K562 (cell line): ENCODE data around the gene SPATA2L. TPM values are rescaled to one million over a fixed set of nuclear protein-coding genes. Genes with fewer than 3 reads are reported as not detected.

Experiments used
- ATF7 ChIP-seq: fragments of 450-650 bp; IDR thresholded peaks from 2 replicates; pipeline ENCODE4 v1.7.1; 2014; ENCODE audit warnings: mild to moderate bottlenecking, moderate library complexity
- BACH1 ChIP-seq: fragments of 200-800 bp; sonication (Bioruptor generic); IDR thresholded peaks from 2 replicates; pipeline ENCODE4 v1.6.1; 2016; ENCODE audit warnings: missing genetic modification characterization, missing compliant biosample characterization
- CCAR2 ChIP-seq: fragments of 200-400 bp; formaldehyde crosslinking; IDR thresholded peaks from 2 replicates; pipeline ENCODE4 v1.6.1; 2017; ENCODE audit warnings: mild to moderate bottlenecking, low read depth, low read length
- CHAMP1 ChIP-seq: fragments of 450-650 bp; IDR thresholded peaks from 2 replicates; pipeline ENCODE4 v1.6.1; 2016; ENCODE audit warnings: mild to moderate bottlenecking
- FIP1L1 ChIP-seq: fragments of 200-400 bp; formaldehyde crosslinking; IDR thresholded peaks from 2 replicates; pipeline ENCODE4 v1.6.1; 2018; ENCODE audit warnings: mild to moderate bottlenecking, low read depth, low read length; ENCODE audit not compliant: poor library complexity, severe bottlenecking
- FOXA3 ChIP-seq, 2 experiments: fragments of 450-650 bp in 1 of 2; sonication (generic) in 1 of 2; formaldehyde crosslinking; IDR thresholded peaks in 1 of 2; conservative IDR thresholded peaks in 1 of 2; 2 replicates each; pipeline versions ENCODE4 v1.4.0 to v1.8.0; 2020 to 2022; ENCODE audit warnings: mild to moderate bottlenecking in 2 of 2, missing genetic modification reagents in 1 of 2
- MYC ChIP-seq, 2 experiments: fragments of 250-450 bp in 1 of 2; sonication (Bioruptor Pico) in 1 of 2; IDR thresholded peaks; 2 replicates each; pipeline versions ENCODE4 v1.5.1 to v1.6.1; 2012 to 2021; ENCODE audit warnings: low read depth in 2 of 2, borderline replicate concordance in 1 of 2, improper control_type of control experiment in 1 of 2, low read length in 1 of 2, mild to moderate bottlenecking in 1 of 2, moderate library complexity in 1 of 2
- NCOR1 ChIP-seq: fragments of 450-650 bp; IDR thresholded peaks from 2 replicates; pipeline ENCODE4 v1.6.1; 2016; ENCODE audit warnings: mild to moderate bottlenecking, moderate library complexity
- PHB ChIP-seq: fragments of 250-450 bp; sonication (Bioruptor Pico); IDR thresholded peaks from 2 replicates; pipeline ENCODE4 v1.5.0; 2021
- RAD21 ChIP-seq, 2 experiments: fragments of 250-450 bp in 1 of 2; fragments of 450-650 bp in 1 of 2; sonication (Bioruptor Pico) in 1 of 2; formaldehyde crosslinking in 1 of 2; IDR thresholded peaks in 1 of 2; conservative IDR thresholded peaks in 1 of 2; 2 replicates each; pipeline versions ENCODE4 v1.4.0 to v1.8.0; 2020 to 2022; ENCODE audit warnings: mild to moderate bottlenecking in 2 of 2, moderate library complexity in 1 of 2
- SMC3 ChIP-seq: conservative IDR thresholded peaks from 2 replicates; pipeline ENCODE4 v1.6.1; 2011; ENCODE audit warnings: low read depth, low read length, improper control_type of control experiment; ENCODE audit not compliant: insufficient read depth
- STAG1 ChIP-seq: sonication (generic); formaldehyde crosslinking; IDR thresholded peaks from 2 replicates; pipeline ENCODE4 v1.5.0; 2020; ENCODE audit warnings: missing genetic modification reagents, borderline replicate concordance
- ZBTB40 ChIP-seq, 2 experiments: fragments of 450-650 bp in 1 of 2; sonication (generic) in 1 of 2; formaldehyde crosslinking in 1 of 2; IDR thresholded peaks; 2 replicates each; pipeline versions ENCODE4 v1.7.1 to v1.9.0; 2016 to 2022; ENCODE audit warnings: inconsistent platforms in 1 of 2, mild to moderate bottlenecking in 1 of 2, missing genetic modification reagents in 1 of 2
- polyA plus RNA-seq, 8 experiments: library from polyadenylated mRNA; depleted of rRNA in 4 of 8; stranded (reverse) in 5 of 8; unstranded in 3 of 8; fragments of >200 nt; fragmentation: Nextera tagmentation in 2 of 8; fragmentation: Illumina TruSeq in 1 of 8; extraction: Ambion mirVana in 2 of 8; extraction: Trizol in 1 of 8; gene quantifications; 2 replicates each; pipeline versions ENCODE4 v1.2.1 to v1.2.3, GENCODE V29; 2011 to 2014; ENCODE audit warnings: inconsistent platforms in 1 of 8, missing spikeins in 1 of 8
- total RNA-seq, 7 experiments: library from RNA; depleted of rRNA in 6 of 7; stranded (reverse); fragments of >200 nt in 6 of 7; fragmentation: Illumina TruSeq in 2 of 7; extraction: Trizol in 2 of 7; gene quantifications; 2 replicates each; pipeline versions ENCODE4 v1.2.1 to v1.2.3, GENCODE V29; 2011 to 2021; ENCODE audit warnings: low replicate concordance in 1 of 7

SPATA2L gene
- total and polyA plus RNA-seq, 9 of the 15 experiments (the other 6 are each of a cell fraction or from before 2014, with no cell fraction given), result 0.13 to 19.2 (median 4.8) TPM; not detected in 1

- peak; percentile 97 for TF ChIP-seq ZBTB40 (IDR thresholded peaks at IDR 0.05)
- TF ChIP-seq ZBTB40 (CRISPR knock-in tag; IDR thresholded peaks at IDR 0.05), result no peak
- TF ChIP-seq STAG1, result no peak
- TF ChIP-seq FOXA3 (CRISPR knock-in tag; conservative IDR thresholded peaks at IDR 0.05 in 1 of 2, IDR thresholded peaks at IDR 0.05 in 1 of 2), result no peak; a peak in 1 of 4 replicates
- no peak for TF ChIP-seq CHAMP1
- TF ChIP-seq BACH1 (tag), result no peak
- no peak for TF ChIP-seq RAD21 (CRISPR knock-in tag; conservative IDR thresholded peaks at IDR 0.05 in 1 of 2, IDR thresholded peaks at IDR 0.05 in 1 of 2)
- peak; percentile 24; the same call in 1 of the 2 replicates for TF ChIP-seq MYC (IDR thresholded peaks at IDR 0.05; ENCODE audit: low read depth, low read length)
- TF ChIP-seq MYC (CRISPR knock-in tag; IDR thresholded peaks at IDR 0.05; ENCODE audit: borderline replicate concordance, low read depth), result no peak
- no peak for TF ChIP-seq NCOR1
- TF ChIP-seq FIP1L1, result no peak
- no peak for TF ChIP-seq CCAR2
- TF ChIP-seq ATF7, result peak; percentile 57; the same call in 1 of the 2 replicates
- TF ChIP-seq PHB (CRISPR knock-in tag), result peak; percentile 55; the same call in 1 of the 2 replicates
- no peak for TF ChIP-seq SMC3
Measured at GRCh38 chr16:89657442-89658220, 43.9 kb downstream of the SPATA2L start, which contains the start of the genes CHMP1A and SPATA33 (continued).
